ENCODE measurements around the gene PGD. TPM values are rescaled to one million over a fixed set of nuclear protein-coding genes. Genes with fewer than 3 reads are reported as not detected.

Gene PGD
- total and polyA plus RNA-seq, 2 experiments from 2014 or later: 174 to 305 TPM

DNA sequence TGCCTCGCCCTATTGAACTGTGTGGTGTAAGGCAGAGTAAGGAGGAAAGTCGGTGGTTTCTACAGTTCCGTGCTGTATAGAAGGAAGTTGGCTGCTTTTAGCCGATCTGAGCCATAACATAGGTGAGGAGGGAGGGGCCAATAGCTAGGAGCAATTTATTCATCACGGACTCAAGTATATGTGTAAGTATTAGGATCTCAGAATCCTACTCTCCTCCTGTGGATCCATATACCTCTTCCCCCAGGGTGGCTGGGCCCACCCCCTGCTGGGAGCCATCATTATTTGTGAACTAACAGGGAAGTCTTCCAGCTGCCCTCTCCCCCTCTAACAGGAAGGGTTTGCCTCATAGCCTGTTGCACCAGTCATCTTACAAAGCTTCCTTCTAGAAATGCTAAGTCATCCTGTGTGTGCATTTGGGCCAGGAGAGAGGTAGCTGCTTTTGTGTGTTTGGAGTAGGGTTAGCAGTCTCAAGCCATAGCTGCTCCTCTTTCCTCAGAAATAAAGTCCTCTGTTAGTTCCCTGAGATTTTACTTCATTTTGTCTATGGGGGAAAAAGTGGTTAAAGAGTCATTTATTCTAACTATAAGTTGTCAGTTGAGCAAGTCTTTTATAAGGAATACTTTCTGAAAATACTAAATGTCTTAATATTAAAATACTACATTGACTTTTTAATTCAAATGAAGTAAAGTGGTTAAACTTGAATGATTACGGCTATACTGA is 16.5 kb downstream of the PGD start:
- Mint-ChIP-seq H3K36me3 (ENCODE audit: low read depth) (peaks cover 94% of the 10 kb centered on the region), H3K9me3 (no peaks in the 10 kb centered on the region; the same call in 2 of the 3 replicates), H3K27ac (peak overlapping the region; percentile 93), H3K27me3 (ENCODE audit: insufficient read depth, low read depth, poor library complexity) (peaks cover 4% of the 10 kb centered on the region), H3K4me1 (peaks cover 6% of the 10 kb centered on the region; the same call in 2 of the 3 replicates), H3K4me3 (no peak overlapping the region)
- peak overlapping the region; percentile 74 for H3K27ac ChIP-seq (ENCODE audit: low read depth)
- H3K27me3 ChIP-seq (ENCODE audit: insufficient read depth): no peaks in the 10 kb centered on the region
- H3K9me2 ChIP-seq (ENCODE audit: insufficient read depth): no peaks in the 10 kb centered on the region
- H4K20me1 ChIP-seq (replicated peaks; ENCODE audit: insufficient read depth): peaks cover 28% of the 10 kb centered on the region
- H3K4me3 ChIP-seq: no peak overlapping the region
- peaks cover 40% of the 10 kb centered on the region for H3F3A ChIP-seq (replicated peaks; ENCODE audit: low read depth)
- no peaks in the 10 kb centered on the region for H3K4me1 ChIP-seq (ENCODE audit: insufficient read depth)
- ATAC-seq: no peak; the same call in 1 of the 3 replicates
- peaks cover 90% of the 10 kb centered on the region for H3K36me3 ChIP-seq (ENCODE audit: insufficient read depth)
- peak; percentile 21 for DNase-seq (ENCODE audit: low spot score)
- TF ChIP-seq, protein P1, sequence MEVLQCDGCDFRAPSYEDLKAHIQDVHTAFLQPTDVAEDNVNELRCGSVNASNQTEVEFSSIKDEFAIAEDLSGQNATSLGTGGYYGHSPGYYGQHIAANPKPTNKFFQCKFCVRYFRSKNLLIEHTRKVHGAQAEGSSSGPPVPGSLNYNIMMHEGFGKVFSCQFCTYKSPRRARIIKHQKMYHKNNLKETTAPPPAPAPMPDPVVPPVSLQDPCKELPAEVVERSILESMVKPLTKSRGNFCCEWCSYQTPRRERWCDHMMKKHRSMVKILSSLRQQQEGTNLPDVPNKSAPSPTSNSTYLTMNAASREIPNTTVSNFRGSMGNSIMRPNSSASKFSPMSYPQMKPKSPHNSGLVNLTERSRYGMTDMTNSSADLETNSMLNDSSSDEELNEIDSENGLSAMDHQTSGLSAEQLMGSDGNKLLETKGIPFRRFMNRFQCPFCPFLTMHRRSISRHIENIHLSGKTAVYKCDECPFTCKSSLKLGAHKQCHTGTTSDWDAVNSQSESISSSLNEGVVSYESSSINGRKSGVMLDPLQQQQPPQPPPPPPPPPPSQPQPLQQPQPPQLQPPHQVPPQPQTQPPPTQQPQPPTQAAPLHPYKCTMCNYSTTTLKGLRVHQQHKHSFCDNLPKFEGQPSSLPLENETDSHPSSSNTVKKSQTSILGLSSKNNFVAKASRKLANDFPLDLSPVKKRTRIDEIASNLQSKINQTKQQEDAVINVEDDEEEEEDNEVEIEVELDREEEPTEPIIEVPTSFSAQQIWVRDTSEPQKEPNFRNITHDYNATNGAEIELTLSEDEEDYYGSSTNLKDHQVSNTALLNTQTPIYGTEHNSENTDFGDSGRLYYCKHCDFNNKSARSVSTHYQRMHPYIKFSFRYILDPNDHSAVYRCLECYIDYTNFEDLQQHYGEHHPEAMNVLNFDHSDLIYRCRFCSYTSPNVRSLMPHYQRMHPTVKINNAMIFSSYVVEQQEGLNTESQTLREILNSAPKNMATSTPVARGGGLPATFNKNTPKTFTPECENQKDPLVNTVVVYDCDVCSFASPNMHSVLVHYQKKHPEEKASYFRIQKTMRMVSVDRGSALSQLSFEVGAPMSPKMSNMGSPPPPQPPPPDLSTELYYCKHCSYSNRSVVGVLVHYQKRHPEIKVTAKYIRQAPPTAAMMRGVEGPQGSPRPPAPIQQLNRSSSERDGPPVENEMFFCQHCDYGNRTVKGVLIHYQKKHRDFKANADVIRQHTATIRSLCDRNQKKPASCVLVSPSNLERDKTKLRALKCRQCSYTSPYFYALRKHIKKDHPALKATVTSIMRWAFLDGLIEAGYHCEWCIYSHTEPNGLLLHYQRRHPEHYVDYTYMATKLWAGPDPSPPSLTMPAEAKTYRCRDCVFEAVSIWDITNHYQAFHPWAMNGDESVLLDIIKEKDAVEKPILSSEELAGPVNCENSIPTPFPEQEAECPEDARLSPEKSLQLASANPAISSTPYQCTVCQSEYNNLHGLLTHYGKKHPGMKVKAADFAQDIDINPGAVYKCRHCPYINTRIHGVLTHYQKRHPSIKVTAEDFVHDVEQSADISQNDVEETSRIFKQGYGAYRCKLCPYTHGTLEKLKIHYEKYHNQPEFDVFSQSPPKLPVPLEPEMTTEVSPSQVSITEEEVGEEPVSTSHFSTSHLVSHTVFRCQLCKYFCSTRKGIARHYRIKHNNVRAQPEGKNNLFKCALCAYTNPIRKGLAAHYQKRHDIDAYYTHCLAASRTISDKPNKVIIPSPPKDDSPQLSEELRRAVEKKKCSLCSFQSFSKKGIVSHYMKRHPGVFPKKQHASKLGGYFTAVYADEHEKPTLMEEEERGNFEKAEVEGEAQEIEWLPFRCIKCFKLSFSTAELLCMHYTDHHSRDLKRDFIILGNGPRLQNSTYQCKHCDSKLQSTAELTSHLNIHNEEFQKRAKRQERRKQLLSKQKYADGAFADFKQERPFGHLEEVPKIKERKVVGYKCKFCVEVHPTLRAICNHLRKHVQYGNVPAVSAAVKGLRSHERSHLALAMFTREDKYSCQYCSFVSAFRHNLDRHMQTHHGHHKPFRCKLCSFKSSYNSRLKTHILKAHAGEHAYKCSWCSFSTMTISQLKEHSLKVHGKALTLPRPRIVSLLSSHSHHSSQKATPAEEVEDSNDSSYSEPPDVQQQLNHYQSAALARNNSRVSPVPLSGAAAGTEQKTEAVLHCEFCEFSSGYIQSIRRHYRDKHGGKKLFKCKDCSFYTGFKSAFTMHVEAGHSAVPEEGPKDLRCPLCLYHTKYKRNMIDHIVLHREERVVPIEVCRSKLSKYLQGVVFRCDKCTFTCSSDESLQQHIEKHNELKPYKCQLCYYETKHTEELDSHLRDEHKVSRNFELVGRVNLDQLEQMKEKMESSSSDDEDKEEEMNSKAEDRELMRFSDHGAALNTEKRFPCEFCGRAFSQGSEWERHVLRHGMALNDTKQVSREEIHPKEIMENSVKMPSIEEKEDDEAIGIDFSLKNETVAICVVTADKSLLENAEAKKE (CRISPR knock-in tag; IDR thresholded peaks at IDR 0.05): no peak
- TF ChIP-seq EZH2 (IDR thresholded peaks at IDR 0.05; ENCODE audit: low read depth, unreplicated experiment) (no peak), EZH2phosphoT487 (IDR thresholded peaks at IDR 0.05; ENCODE audit: unreplicated experiment) (no peak), CREB1 (CRISPR knock-in tag; IDR thresholded peaks at IDR 0.05; ENCODE audit: low read depth) (no peak), STAT1 (IDR thresholded peaks at IDR 0.05; ENCODE audit: unreplicated experiment) (no peak), POLR2AphosphoS5 (IDR thresholded peaks at IDR 0.05; ENCODE audit: low read depth) (no peak), ZNF331 (CRISPR knock-in tag; IDR thresholded peaks at IDR 0.05; ENCODE audit: low read depth) (no peak), ZNF114 (CRISPR knock-in tag; IDR thresholded peaks at IDR 0.05) (no peak), JUNB (IDR thresholded peaks at IDR 0.05; ENCODE audit: unreplicated experiment) (no peak), NANOG (IDR thresholded peaks at IDR 0.05; ENCODE audit: borderline replicate concordance) (no peak)
- TF ChIP-seq, protein P2, sequence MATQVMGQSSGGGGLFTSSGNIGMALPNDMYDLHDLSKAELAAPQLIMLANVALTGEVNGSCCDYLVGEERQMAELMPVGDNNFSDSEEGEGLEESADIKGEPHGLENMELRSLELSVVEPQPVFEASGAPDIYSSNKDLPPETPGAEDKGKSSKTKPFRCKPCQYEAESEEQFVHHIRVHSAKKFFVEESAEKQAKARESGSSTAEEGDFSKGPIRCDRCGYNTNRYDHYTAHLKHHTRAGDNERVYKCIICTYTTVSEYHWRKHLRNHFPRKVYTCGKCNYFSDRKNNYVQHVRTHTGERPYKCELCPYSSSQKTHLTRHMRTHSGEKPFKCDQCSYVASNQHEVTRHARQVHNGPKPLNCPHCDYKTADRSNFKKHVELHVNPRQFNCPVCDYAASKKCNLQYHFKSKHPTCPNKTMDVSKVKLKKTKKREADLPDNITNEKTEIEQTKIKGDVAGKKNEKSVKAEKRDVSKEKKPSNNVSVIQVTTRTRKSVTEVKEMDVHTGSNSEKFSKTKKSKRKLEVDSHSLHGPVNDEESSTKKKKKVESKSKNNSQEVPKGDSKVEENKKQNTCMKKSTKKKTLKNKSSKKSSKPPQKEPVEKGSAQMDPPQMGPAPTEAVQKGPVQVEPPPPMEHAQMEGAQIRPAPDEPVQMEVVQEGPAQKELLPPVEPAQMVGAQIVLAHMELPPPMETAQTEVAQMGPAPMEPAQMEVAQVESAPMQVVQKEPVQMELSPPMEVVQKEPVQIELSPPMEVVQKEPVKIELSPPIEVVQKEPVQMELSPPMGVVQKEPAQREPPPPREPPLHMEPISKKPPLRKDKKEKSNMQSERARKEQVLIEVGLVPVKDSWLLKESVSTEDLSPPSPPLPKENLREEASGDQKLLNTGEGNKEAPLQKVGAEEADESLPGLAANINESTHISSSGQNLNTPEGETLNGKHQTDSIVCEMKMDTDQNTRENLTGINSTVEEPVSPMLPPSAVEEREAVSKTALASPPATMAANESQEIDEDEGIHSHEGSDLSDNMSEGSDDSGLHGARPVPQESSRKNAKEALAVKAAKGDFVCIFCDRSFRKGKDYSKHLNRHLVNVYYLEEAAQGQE (IDR thresholded peaks at IDR 0.05; ENCODE audit: unreplicated experiment): no peak
- TF ChIP-seq, protein P3, sequence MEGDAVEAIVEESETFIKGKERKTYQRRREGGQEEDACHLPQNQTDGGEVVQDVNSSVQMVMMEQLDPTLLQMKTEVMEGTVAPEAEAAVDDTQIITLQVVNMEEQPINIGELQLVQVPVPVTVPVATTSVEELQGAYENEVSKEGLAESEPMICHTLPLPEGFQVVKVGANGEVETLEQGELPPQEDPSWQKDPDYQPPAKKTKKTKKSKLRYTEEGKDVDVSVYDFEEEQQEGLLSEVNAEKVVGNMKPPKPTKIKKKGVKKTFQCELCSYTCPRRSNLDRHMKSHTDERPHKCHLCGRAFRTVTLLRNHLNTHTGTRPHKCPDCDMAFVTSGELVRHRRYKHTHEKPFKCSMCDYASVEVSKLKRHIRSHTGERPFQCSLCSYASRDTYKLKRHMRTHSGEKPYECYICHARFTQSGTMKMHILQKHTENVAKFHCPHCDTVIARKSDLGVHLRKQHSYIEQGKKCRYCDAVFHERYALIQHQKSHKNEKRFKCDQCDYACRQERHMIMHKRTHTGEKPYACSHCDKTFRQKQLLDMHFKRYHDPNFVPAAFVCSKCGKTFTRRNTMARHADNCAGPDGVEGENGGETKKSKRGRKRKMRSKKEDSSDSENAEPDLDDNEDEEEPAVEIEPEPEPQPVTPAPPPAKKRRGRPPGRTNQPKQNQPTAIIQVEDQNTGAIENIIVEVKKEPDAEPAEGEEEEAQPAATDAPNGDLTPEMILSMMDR (conservative IDR thresholded peaks at IDR 0.05; ENCODE audit: low read depth in 2 of 2): no peak
- TF ChIP-seq, protein P4, sequence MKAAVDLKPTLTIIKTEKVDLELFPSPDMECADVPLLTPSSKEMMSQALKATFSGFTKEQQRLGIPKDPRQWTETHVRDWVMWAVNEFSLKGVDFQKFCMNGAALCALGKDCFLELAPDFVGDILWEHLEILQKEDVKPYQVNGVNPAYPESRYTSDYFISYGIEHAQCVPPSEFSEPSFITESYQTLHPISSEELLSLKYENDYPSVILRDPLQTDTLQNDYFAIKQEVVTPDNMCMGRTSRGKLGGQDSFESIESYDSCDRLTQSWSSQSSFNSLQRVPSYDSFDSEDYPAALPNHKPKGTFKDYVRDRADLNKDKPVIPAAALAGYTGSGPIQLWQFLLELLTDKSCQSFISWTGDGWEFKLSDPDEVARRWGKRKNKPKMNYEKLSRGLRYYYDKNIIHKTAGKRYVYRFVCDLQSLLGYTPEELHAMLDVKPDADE (IDR thresholded peaks at IDR 0.05): no peak
- H3K79me2 ChIP-seq (replicated peaks; ENCODE audit: insufficient read depth): peaks cover 1% of the 10 kb centered on the region; the same call in 1 of the 2 replicates
- no peak overlapping the region for H3K4me2 ChIP-seq
- H2AFZ ChIP-seq: no peak overlapping the region

All from GM23338 (cell line).